Measurements from ENCODE around the gene SLC22A23.
A peak's percentile ranks its signal among the peaks of the same experiment; 100 is the strongest.

The SLC22A23 gene

GRCh38 chr6:3331971-3332370, 124.9 kb downstream of the SLC22A23 start:
- DNase-seq (ENCODE audit: low read depth) = no peak

- DNase-seq (ENCODE audit: low read depth) = no peak
Observed at GRCh38 chr6:3331494-3331893, 125.4 kb downstream of the SLC22A23 start.

- no peak for DNase-seq (ENCODE audit: low read depth)
Observed at GRCh38 chr6:3330199-3330598, 126.7 kb downstream of the SLC22A23 start.

GRCh38 chr6:3329393-3330051, 127.3 kb downstream of the SLC22A23 start:
- no peak for DNase-seq (ENCODE audit: low read depth)

GRCh38 chr6:3328796-3329195, 128.1 kb downstream of the SLC22A23 start:
- DNase-seq (ENCODE audit: low read depth) = no peak

- DNase-seq (ENCODE audit: low read depth) = no peak
Observed at GRCh38 chr6:3328145-3328544, 128.7 kb downstream of the SLC22A23 start.

- no peak for DNase-seq (ENCODE audit: low read depth)
Observed at GRCh38 chr6:3327403-3327802, 129.4 kb downstream of the SLC22A23 start.

GRCh38 chr6:3326981-3327380, 129.9 kb downstream of the SLC22A23 start:
- DNase-seq (ENCODE audit: low read depth) = no peak

- DNase-seq (ENCODE audit: low read depth) = no peak
Observed at GRCh38 chr6:3326184-3326971, 130.5 kb downstream of the SLC22A23 start.

GRCh38 chr6:3325210-3325609, 131.6 kb downstream of the SLC22A23 start:
- no peak for DNase-seq (ENCODE audit: low read depth)

- DNase-seq (ENCODE audit: low read depth) = peak; percentile 92
Observed at GRCh38 chr6:3324262-3324942, 132.4 kb downstream of the SLC22A23 start.

GRCh38 chr6:3323696-3324261, 133.1 kb downstream of the SLC22A23 start:
- no peak for DNase-seq (ENCODE audit: low read depth)

GRCh38 chr6:3323148-3323547, 133.7 kb downstream of the SLC22A23 start:
- DNase-seq (ENCODE audit: low read depth) = no peak

- no peak for DNase-seq (ENCODE audit: low read depth)
Observed at GRCh38 chr6:3322366-3322890, 134.4 kb downstream of the SLC22A23 start.

GRCh38 chr6:3321875-3322274, 135.0 kb downstream of the SLC22A23 start:
- no peak for DNase-seq (ENCODE audit: low read depth)

- no peak for DNase-seq (ENCODE audit: low read depth)
Observed at GRCh38 chr6:3321042-3321441, 135.8 kb downstream of the SLC22A23 start.

- no peak for DNase-seq (ENCODE audit: low read depth)
Observed at GRCh38 chr6:3320238-3320811, 136.5 kb downstream of the SLC22A23 start.

- no peak for DNase-seq (ENCODE audit: low read depth)
Observed at GRCh38 chr6:3319610-3320200, 137.1 kb downstream of the SLC22A23 start.

- no peak for DNase-seq (ENCODE audit: low read depth)
Observed at GRCh38 chr6:3318821-3319540, 137.9 kb downstream of the SLC22A23 start.

- no peak for DNase-seq (ENCODE audit: low read depth)
Observed at GRCh38 chr6:3318226-3318625, 138.6 kb downstream of the SLC22A23 start.

GRCh38 chr6:3317741-3318211, 139.1 kb downstream of the SLC22A23 start:
- DNase-seq (ENCODE audit: low read depth) = no peak

Data from non-pigmented ciliary epithelial cell (primary cell).